MM.1S (cell line): Measurements from ENCODE around the gene PLEKHO1.

Source experiments
- EZH2 ChIP-seq: fragments of 300-600 bp; sonication (generic); optimal IDR thresholded peaks from 2 replicates; pipeline ENCODE3; 2017; ENCODE audit warnings: low read depth, mild to moderate bottlenecking, antibody characterized with exemption, low read length, mixed read lengths
- EZH2phosphoT487 ChIP-seq: fragments of 300-600 bp; sonication (generic); IDR thresholded peaks from 2 replicates; pipeline ENCODE4 v1.6.1; 2018; ENCODE audit warnings: antibody characterized with exemption, low read length
- TF ChIP-seq, protein P1 (sequence below): fragments of 300-600 bp; sonication (generic); IDR thresholded peaks from 2 replicates; pipeline ENCODE4 v1.5.1; 2016; ENCODE audit warnings: antibody characterized with exemption, low read length, mixed read lengths

DNA sequence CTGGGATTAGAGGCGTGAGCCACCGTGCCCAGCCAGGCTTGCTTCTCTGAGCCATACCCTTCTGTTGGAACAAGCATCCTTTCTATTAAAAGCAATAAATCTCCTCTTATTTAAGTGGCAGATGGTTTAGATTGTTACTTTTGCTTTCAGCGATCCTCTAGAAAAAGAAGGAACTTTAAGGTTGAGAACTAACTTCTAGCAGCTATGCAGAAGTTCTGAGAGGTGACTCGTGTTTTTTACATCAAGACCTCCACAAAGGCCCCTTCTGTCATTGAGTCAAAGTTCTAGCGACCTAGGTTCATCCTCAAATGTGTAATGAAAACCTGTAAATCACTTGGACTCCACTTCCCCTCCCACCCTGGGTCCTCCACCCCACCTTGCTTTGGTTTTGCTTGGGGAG is 30.8 kb downstream of the PLEKHO1 start:
- TF ChIP-seq, protein P1, sequence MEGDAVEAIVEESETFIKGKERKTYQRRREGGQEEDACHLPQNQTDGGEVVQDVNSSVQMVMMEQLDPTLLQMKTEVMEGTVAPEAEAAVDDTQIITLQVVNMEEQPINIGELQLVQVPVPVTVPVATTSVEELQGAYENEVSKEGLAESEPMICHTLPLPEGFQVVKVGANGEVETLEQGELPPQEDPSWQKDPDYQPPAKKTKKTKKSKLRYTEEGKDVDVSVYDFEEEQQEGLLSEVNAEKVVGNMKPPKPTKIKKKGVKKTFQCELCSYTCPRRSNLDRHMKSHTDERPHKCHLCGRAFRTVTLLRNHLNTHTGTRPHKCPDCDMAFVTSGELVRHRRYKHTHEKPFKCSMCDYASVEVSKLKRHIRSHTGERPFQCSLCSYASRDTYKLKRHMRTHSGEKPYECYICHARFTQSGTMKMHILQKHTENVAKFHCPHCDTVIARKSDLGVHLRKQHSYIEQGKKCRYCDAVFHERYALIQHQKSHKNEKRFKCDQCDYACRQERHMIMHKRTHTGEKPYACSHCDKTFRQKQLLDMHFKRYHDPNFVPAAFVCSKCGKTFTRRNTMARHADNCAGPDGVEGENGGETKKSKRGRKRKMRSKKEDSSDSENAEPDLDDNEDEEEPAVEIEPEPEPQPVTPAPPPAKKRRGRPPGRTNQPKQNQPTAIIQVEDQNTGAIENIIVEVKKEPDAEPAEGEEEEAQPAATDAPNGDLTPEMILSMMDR = no peak
- no peak for TF ChIP-seq EZH2
- no peak for TF ChIP-seq EZH2phosphoT487
